H9 (cell line): ENCODE measurements around the gene MEA1. TPM values are rescaled to one million over a fixed set of nuclear protein-coding genes. Genes with fewer than 3 reads are reported as not detected.
A peak's percentile ranks its signal among the peaks of the same experiment; 100 is the strongest.

Experiments
- DNase-seq: peaks from one replicate; pipeline ENCODE4 v3.0.0-alpha.2; 2017
- H2AFZ ChIP-seq: one replicate; pipeline ENCODE4 v1.6.1; 2013; ENCODE audit warnings: mild to moderate bottlenecking, low read length, control low read depth, moderate library complexity
- H2AK5ac ChIP-seq: 2 replicates; pipeline ENCODE4 v1.6.1; 2013; ENCODE audit warnings: low read length, control low read depth, mixed read lengths; ENCODE audit not compliant: insufficient read length
- H2BK120ac ChIP-seq: one replicate; pipeline ENCODE4 v1.6.1; 2013; ENCODE audit warnings: low read depth, mild to moderate bottlenecking, low read length, control low read depth, inconsistent platforms; ENCODE audit not compliant: poor library complexity, severe bottlenecking
- H2BK12ac ChIP-seq: 2 replicates; pipeline ENCODE4 v1.6.1; 2013; ENCODE audit warnings: low read length, control low read depth, mixed read lengths, low read depth; ENCODE audit not compliant: insufficient read length
- H2BK15ac ChIP-seq: 2 replicates; pipeline ENCODE4 v1.6.1; 2013; ENCODE audit warnings: low read depth, low read length, control low read depth
- H2BK20ac ChIP-seq: one replicate; pipeline ENCODE4 v1.6.1; 2013; ENCODE audit warnings: low read depth, mild to moderate bottlenecking, low read length, control low read depth, inconsistent platforms; ENCODE audit not compliant: poor library complexity, severe bottlenecking
- H2BK5ac ChIP-seq: 2 replicates; pipeline ENCODE4 v1.6.1; 2013; ENCODE audit warnings: low read length, control low read depth, mixed read lengths; ENCODE audit not compliant: insufficient read length
- H3K14ac ChIP-seq: 2 replicates; pipeline ENCODE4 v1.6.1; 2013; ENCODE audit warnings: low read length, control low read depth; ENCODE audit not compliant: insufficient read depth
- H3K18ac ChIP-seq: 2 replicates; pipeline ENCODE4 v1.6.1; 2013; ENCODE audit warnings: low read depth, mild to moderate bottlenecking, mixed read lengths, low read length, control low read depth; ENCODE audit not compliant: insufficient read length
- H3K23ac ChIP-seq: 2 replicates; pipeline ENCODE4 v1.6.1; 2013; ENCODE audit warnings: low read length, control low read depth, mixed read lengths, low read depth; ENCODE audit not compliant: insufficient read length
- H3K23me2 ChIP-seq: 2 replicates; pipeline ENCODE4 v1.6.1; 2013; ENCODE audit warnings: low read depth, mild to moderate bottlenecking, mixed read lengths, low read length, control low read depth; ENCODE audit not compliant: insufficient read length, poor library complexity, severe bottlenecking
- H3K27ac ChIP-seq: 2 replicates; pipeline ENCODE4 v1.5.1; 2013; ENCODE audit warnings: low read length, control low read depth, mixed read lengths, low read depth; ENCODE audit not compliant: insufficient read length
- H3K27me3 ChIP-seq: 2 replicates; pipeline ENCODE4 v1.6.1; 2013; ENCODE audit warnings: low read length, control low read depth, inconsistent platforms; ENCODE audit not compliant: insufficient read depth
- H3K4ac ChIP-seq: 2 replicates; pipeline ENCODE4 v1.6.1; 2013; ENCODE audit warnings: low read depth, mild to moderate bottlenecking, control low read depth, inconsistent platforms, low read length, moderate library complexity
- H3K4me1 ChIP-seq: 2 replicates; pipeline ENCODE4 v1.6.1; 2013; ENCODE audit warnings: low read length, control low read depth, inconsistent platforms; ENCODE audit not compliant: insufficient read depth
- H3K4me2 ChIP-seq: 2 replicates; pipeline ENCODE4 v1.6.1; 2013; ENCODE audit warnings: low read length, control low read depth, mixed read lengths; ENCODE audit not compliant: insufficient read length, insufficient read depth
- H3K56ac ChIP-seq: 2 replicates; pipeline ENCODE4 v1.6.1; 2013; ENCODE audit warnings: low read depth, mild to moderate bottlenecking, mixed read lengths, low read length, control low read depth; ENCODE audit not compliant: insufficient read length
- H3K79me1 ChIP-seq: 2 replicates; pipeline ENCODE4 v1.6.1; 2013; ENCODE audit warnings: low read depth, mild to moderate bottlenecking, moderate library complexity, low read length, control low read depth, inconsistent platforms; ENCODE audit not compliant: insufficient read depth, poor library complexity, severe bottlenecking
- H3K79me2 ChIP-seq: 2 replicates; pipeline ENCODE4 v1.6.1; 2013; ENCODE audit warnings: low read length, control low read depth, inconsistent platforms; ENCODE audit not compliant: insufficient read depth
- H3K9ac ChIP-seq: 2 replicates; pipeline ENCODE4 v1.6.1; 2013; ENCODE audit warnings: low read length, control low read depth, mixed read lengths; ENCODE audit not compliant: insufficient read length; ENCODE audit errors: extremely low read depth
- H3K9me3 ChIP-seq: one replicate; pipeline ENCODE4 v1.6.1; 2013; ENCODE audit warnings: low read depth, low read length, inconsistent platforms; ENCODE audit not compliant: control insufficient read depth
- H3T11ph ChIP-seq: one replicate; pipeline ENCODE4 v1.6.1; 2013; ENCODE audit warnings: mild to moderate bottlenecking, low read length, control low read depth, inconsistent platforms
- H4K20me1 ChIP-seq: one replicate; pipeline ENCODE4 v1.6.1; 2013; ENCODE audit not compliant: control insufficient read depth, insufficient read length, insufficient read depth
- H4K5ac ChIP-seq: 2 replicates; pipeline ENCODE4 v1.6.1; 2013; ENCODE audit warnings: low read depth, mild to moderate bottlenecking, mixed read lengths, low read length, control low read depth; ENCODE audit not compliant: insufficient read length
- H4K8ac ChIP-seq: replicated peaks from 2 replicates; pipeline ENCODE4 v1.6.1; 2013; ENCODE audit warnings: low read length, control low read depth, mixed read lengths, low read depth; ENCODE audit not compliant: insufficient read length
- H4K91ac ChIP-seq: 2 replicates; pipeline ENCODE4 v1.6.1; 2013; ENCODE audit warnings: low read depth, mild to moderate bottlenecking, moderate library complexity, mixed read lengths, low read length, control low read depth; ENCODE audit not compliant: insufficient read length
- H3K27ac Mint-ChIP-seq, 3 experiments: 2 replicates in 2 of 3; 3 replicates in 1 of 3; pipeline ENCODE4 v1.8.0; 2020 to 2021; ENCODE audit warnings: mixed read lengths in 3 of 3, mild to moderate bottlenecking in 1 of 3, moderate library complexity in 1 of 3
- H3K27me3 Mint-ChIP-seq: 2 replicates; pipeline ENCODE4 v1.8.0; 2021; ENCODE audit warnings: low read depth, mild to moderate bottlenecking, moderate library complexity, mixed read lengths
- H3K36me3 Mint-ChIP-seq, 3 experiments: 2 replicates in 2 of 3; 3 replicates in 1 of 3; pipeline ENCODE4 v1.8.0; 2020 to 2021; ENCODE audit warnings: low read depth in 3 of 3, mixed read lengths in 3 of 3; ENCODE audit not compliant: insufficient read depth in 1 of 3
- H3K4me1 Mint-ChIP-seq, 2 experiments: 2 replicates each; pipeline ENCODE4 v1.8.0; 2020; ENCODE audit warnings: mixed read lengths in 2 of 2
- H3K4me3 Mint-ChIP-seq, 2 experiments: 2 replicates in 1 of 2; 3 replicates in 1 of 2; pipeline ENCODE4 v1.8.0; 2020 to 2021; ENCODE audit warnings: mild to moderate bottlenecking in 2 of 2, mixed read lengths in 2 of 2, moderate library complexity in 1 of 2
- H3K9me3 Mint-ChIP-seq, 2 experiments: 2 replicates in 1 of 2; 3 replicates in 1 of 2; pipeline ENCODE4 v1.8.0; 2020; ENCODE audit warnings: mild to moderate bottlenecking in 2 of 2, mixed read lengths in 2 of 2, moderate library complexity in 1 of 2
- CTCF ChIP-seq: fragments of 200-600 bp; sonication (generic); conservative IDR thresholded peaks from 3 replicates; pipeline ENCODE4 v1.8.0; 2021; ENCODE audit warnings: antibody characterized with exemption, mild to moderate bottlenecking
- WGBS: extraction: QIAGEN DNeasy Blood & Tissue Kit; methylation state at CpG from one replicate; pipeline ENCODE4 v1.1.7; 2013; ENCODE audit warnings: missing lambda C conversion rate, low lambda C conversion rate, mixed read lengths; ENCODE audit not compliant: insufficient read length; ENCODE audit errors: extremely low coverage; 5-methylcytosine and 5-hydroxymethylcytosine counted together
- total RNA-seq: library from RNA; stranded (reverse); gene quantifications from 2 replicates; pipeline ENCODE4 v1.2.1, GENCODE V29; 2021

The MEA1 gene
- total RNA-seq, 1 experiment from 2014 or later = 113 TPM

- Histone ChIP-seq H4K5ac (no peak overlapping the region), H3K23me2 (peaks cover 7% of the 10 kb centered on the region), H3K9me3 (no peaks in the 10 kb centered on the region), H3K4me2 (no peak overlapping the region), H2BK20ac (no peak overlapping the region), H4K91ac (no peak overlapping the region), H3K14ac (no peak overlapping the region), H3K79me1 (no peaks in the 10 kb centered on the region), H2AFZ (no peak overlapping the region), H3K23ac (no peak overlapping the region), H3K18ac (no peak overlapping the region), H3T11ph (no peak overlapping the region), H3K4me1 (no peaks in the 10 kb centered on the region), H3K79me2 (no peaks in the 10 kb centered on the region), H3K4ac (no peak overlapping the region), H2AK5ac (no peak overlapping the region), H2BK5ac (no peak overlapping the region), H2BK15ac (no peak overlapping the region), H4K20me1 (no peaks in the 10 kb centered on the region), H3K27ac (no peak overlapping the region), H4K8ac (no peak overlapping the region), H3K56ac (no peak overlapping the region), H2BK120ac (no peak overlapping the region), H3K9ac (no peak overlapping the region), H3K27me3 (no peaks in the 10 kb centered on the region), H2BK12ac (no peak overlapping the region)
- no peaks in the 10 kb centered on the region; the same call in 1 of the 2 replicates for H3K27me3 Mint-ChIP-seq
- DNase-seq = peak; percentile 21
- H3K36me3 Mint-ChIP-seq = peaks cover 27 to 67% (median 62%) of the 10 kb centered on the region in 3 experiments
- peaks cover 23 to 24% of the 10 kb centered on the region in 2 experiments for H3K4me1 Mint-ChIP-seq
- no peak overlapping the region; a peak in 1 of 5 replicates for H3K4me3 Mint-ChIP-seq
- TF ChIP-seq CTCF = no peak
- whole genome bisulfite sequencing = no CpG with 5 or more reads among the region's 17 CpGs
- peaks cover 0 to 3% of the 10 kb centered on the region in 2 experiments; a peak in 2 of 5 replicates for H3K9me3 Mint-ChIP-seq
- peak overlapping the region in 1 of 3 experiments; percentile 13; a peak in 2 of 7 replicates for H3K27ac Mint-ChIP-seq
Observed at GRCh38 chr6:43050981-43051380, 37.2 kb upstream of the MEA1 start.
